GM20000 (cell line): Measurements from ENCODE around the gene DBR1.
"Not testable (repeated sequence)": the region's sequence is repeated elsewhere in the genome, so short reads cannot be mapped to it uniquely, and the experiment has no call there.

Source experiments
- DNase-seq: peaks from one replicate; pipeline ENCODE4 v3.0.0; 2012; ENCODE audit warnings: low spot score
- TF ChIP-seq, protein P1 (sequence below): IDR thresholded peaks from 2 replicates; pipeline ENCODE4 v1.5.1; 2012; ENCODE audit warnings: mild to moderate bottlenecking, control low read depth; ENCODE audit errors: extremely low read depth, missing control alignments

DBR1 gene

DNA sequence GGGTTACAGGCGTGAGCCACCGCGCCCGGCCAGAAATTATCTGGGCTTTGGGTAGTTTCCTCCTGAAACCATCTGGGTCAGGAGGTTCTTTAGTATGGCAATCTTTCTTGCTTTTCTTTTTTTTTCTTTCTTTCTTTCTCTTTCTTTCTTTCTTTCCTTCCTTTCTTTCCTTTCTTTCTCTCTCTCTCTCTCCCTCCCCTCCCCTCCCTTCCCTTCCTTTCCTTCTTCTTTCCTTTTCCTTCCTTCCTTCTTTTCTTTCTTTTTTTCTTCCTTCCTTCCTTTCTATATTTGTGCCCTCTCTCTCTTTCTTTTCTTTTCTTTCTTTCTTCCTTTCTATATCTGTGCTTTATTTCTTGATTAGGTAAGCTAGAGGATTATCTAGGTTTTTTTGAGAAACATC, 17.0 kb downstream of the DBR1 start:
- TF ChIP-seq, protein P1, sequence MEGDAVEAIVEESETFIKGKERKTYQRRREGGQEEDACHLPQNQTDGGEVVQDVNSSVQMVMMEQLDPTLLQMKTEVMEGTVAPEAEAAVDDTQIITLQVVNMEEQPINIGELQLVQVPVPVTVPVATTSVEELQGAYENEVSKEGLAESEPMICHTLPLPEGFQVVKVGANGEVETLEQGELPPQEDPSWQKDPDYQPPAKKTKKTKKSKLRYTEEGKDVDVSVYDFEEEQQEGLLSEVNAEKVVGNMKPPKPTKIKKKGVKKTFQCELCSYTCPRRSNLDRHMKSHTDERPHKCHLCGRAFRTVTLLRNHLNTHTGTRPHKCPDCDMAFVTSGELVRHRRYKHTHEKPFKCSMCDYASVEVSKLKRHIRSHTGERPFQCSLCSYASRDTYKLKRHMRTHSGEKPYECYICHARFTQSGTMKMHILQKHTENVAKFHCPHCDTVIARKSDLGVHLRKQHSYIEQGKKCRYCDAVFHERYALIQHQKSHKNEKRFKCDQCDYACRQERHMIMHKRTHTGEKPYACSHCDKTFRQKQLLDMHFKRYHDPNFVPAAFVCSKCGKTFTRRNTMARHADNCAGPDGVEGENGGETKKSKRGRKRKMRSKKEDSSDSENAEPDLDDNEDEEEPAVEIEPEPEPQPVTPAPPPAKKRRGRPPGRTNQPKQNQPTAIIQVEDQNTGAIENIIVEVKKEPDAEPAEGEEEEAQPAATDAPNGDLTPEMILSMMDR: no peak
- DNase-seq: no peak

DNA sequence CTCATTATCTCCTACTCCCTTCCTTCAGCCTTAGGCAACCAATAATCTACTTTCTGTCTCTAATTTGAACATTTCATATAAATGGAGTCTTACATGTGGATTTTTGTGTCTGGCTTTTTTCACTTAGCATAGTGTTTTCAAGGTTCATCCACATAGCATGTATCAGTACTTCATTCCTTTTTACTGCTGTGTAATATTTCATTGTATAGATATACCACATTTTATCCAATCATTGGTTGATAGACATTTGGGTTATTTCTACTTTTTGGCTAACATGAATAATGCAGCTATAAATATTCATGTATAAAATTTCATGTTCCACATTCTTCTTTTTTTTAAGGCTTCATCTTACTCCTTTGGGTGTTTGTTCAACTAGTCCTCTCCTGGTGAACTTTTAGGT, 20.2 kb downstream of the DBR1 start:
- TF ChIP-seq, protein P1: no peak
- no peak for DNase-seq

DNA sequence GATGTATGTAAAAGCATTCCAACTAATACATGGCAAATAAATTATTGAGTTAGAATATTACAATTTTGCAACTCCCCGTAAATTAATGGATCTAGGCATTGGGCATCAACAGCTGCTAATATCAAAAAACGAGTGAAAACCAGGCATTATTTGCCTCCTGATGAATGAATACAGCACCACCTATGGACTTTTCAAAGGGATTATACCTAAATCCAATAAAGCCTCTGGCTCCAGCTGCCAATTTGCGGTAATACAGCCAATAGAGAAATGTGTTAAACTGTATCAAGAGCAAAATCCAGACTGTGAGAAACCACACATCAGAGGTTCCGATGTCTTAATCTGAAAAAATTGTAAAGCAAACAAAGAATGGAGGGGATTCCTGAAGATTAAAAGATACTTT, 26.2 kb downstream of the DBR1 start:
- TF ChIP-seq, protein P1: no peak
- DNase-seq: no peak

DNA sequence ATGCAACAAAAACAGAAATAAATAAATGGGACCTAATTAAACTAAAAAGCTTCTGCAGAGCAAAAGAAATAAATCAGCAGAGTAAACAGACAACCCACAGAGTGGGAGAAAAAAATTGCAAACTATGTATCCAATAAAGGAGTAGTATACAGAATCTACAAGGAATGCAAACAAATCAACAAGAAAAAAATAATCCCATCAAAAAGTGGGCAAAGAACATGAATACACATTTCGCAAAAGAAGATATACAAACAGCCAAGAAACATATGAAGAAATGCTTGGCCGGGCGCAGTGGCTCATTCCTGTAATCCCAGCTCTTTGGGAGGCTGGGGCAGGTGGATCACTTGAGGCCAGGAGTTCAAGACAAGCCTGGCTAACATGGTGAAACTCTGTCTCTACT, 32.5 kb downstream of the DBR1 start:
- not testable (repeated sequence) for DNase-seq

DNA sequence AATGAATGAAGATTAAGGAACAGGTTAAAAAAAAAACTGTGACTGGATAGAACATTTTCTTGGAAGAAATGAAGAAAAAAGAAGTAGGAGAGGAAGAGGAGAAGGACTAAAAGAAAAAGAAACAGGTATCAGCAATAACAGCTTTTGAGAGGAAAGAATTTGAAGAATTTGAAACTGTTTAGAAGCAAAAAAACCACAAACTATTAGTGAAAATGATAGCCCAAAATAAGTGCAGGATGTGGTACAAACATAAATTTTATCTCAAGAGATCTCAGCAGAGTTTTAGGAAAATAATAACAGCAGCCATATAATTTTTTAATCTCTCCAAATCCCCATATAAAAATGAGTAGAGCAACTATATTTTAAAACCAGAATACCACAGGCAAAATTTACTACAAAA, 33.8 kb downstream of the DBR1 start:
- no peak for DNase-seq
- TF ChIP-seq, protein P1: no peak

DNA sequence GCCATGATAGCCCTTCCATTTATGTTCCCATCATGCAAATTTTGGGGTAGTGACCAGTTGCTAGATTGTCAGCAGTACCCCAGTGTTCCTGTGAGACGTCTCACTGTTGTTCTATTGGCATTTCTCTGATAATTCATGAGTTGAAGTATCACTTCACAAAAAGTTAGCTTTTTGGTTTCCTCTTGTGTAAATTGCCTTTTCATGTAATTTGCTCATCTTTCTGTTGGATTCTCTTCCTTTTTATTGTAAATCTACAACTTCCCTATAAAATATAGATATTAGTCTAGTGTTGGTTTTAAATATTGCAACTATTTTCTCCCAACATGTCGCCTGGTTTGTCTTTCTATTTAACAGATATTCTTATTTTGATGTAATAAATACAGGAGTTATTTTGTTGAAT, 35.0 kb downstream of the DBR1 start:
- TF ChIP-seq, protein P1: no peak
- DNase-seq: no peak

DNA sequence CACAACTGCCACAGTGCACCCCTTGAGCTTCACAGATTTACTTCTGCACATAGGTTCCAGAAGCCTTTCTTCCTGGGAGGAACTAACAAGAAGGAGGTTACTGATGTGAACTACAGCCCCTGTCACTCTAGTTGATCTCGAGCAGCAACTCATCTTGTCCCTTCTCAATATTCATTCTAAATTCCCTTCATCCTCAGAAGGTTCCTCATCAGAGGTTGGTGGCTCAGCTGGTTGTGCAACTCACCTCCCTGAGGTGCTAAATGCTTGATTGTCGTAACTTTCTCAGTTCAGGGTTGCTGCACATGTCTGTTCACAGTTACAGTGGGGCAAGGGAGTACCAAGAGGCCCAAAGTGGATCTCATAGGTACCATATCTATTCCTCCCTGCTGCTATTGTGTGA, 36.9 kb downstream of the DBR1 start:
- TF ChIP-seq, protein P1: no peak
- no peak for DNase-seq

DNA sequence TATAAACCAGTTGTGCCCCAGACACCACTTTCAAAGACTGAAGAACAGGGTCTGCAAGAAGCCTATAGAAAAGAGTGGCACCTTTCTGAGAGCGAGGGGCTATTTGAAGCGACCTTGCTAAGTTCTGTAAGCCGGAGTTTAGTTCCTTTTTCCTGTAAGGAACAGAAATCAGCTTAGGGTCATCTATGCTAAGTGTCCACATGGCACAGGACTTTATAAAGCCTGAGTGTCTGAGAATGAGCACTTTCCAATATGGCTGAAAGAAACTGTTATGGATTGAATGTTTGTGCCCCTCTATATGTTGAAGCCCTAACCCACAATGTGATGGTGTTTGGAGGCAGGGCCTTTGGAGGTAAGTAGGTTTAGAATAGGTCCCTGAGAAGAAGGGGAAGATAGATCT, 38.5 kb downstream of the DBR1 start:
- TF ChIP-seq, protein P1: no peak
- no peak for DNase-seq
